SH-SY5Y (cell line): ENCODE results near the gene CLSTN2.

Experiments
- GATA2 ChIP-seq: IDR thresholded peaks from 2 replicates; pipeline ENCODE4 v1.6.1; 2011; ENCODE audit warnings: mild to moderate bottlenecking, low read depth, low read length
- GATA3 ChIP-seq: IDR thresholded peaks from 2 replicates; pipeline ENCODE4 v1.6.1; 2011; ENCODE audit warnings: low read depth, mild to moderate bottlenecking, low read length, moderate library complexity

GRCh38 chr3:140536926-140537726 lies 602.1 kb downstream of the CLSTN2 start:
- TF ChIP-seq GATA2 (no peak), GATA3 (no peak)
